Astrocyte (in vitro differentiated cells and primary cell): ENCODE data around the gene GPBAR1. TPM values are rescaled to one million over a fixed set of nuclear protein-coding genes. Genes with fewer than 3 reads are reported as not detected.

Source experiments
- DNase-seq: peaks from one replicate; pipeline ENCODE4 v3.0.0-alpha.2; 2010; ENCODE audit warnings: low read depth
- FAIRE-seq: peaks from 2 replicates; lab custom pipeline; 2011; peaks lifted over from hg19 to GRCh38; lab: Jason Lieb, UNC
- H2AFZ ChIP-seq: 2 replicates; pipeline ENCODE4 v1.6.0; 2012; ENCODE audit warnings: low read depth, low read length, inconsistent platforms
- H3K27ac ChIP-seq: 2 replicates; pipeline ENCODE4 v1.5.1; 2011; ENCODE audit warnings: low read depth, low read length, inconsistent platforms
- H3K27me3 ChIP-seq: 2 replicates; pipeline ENCODE4 v1.6.0; 2011; ENCODE audit warnings: low read length, inconsistent platforms; ENCODE audit not compliant: insufficient read depth
- H3K36me3 ChIP-seq: 2 replicates; pipeline ENCODE4 v1.5.1; 2011; ENCODE audit warnings: low read length, inconsistent platforms; ENCODE audit not compliant: insufficient read depth
- H3K4me1 ChIP-seq: 2 replicates; pipeline ENCODE4 v1.5.1; 2011; ENCODE audit warnings: low read length, inconsistent platforms; ENCODE audit not compliant: insufficient read depth
- H3K4me2 ChIP-seq: 2 replicates; pipeline ENCODE4 v1.6.0; 2012; ENCODE audit warnings: low read length, inconsistent platforms
- H3K4me3 ChIP-seq: 2 replicates; pipeline ENCODE4 v1.5.1; 2011; ENCODE audit warnings: low read depth, mild to moderate bottlenecking, low read length, inconsistent platforms; ENCODE audit not compliant: insufficient read depth
- H3K79me2 ChIP-seq: 2 replicates; pipeline ENCODE4 v1.6.0; 2012; ENCODE audit warnings: mild to moderate bottlenecking, low read length, inconsistent platforms; ENCODE audit not compliant: insufficient read depth
- H3K9ac ChIP-seq: 2 replicates; pipeline ENCODE4 v1.6.0; 2012; ENCODE audit warnings: mild to moderate bottlenecking, low read length, inconsistent platforms
- H3K9me3 ChIP-seq: 2 replicates; pipeline ENCODE4 v1.5.1; 2012; ENCODE audit warnings: low read depth, mild to moderate bottlenecking, low read length, inconsistent platforms; ENCODE audit not compliant: insufficient read depth
- H4K20me1 ChIP-seq: 2 replicates; pipeline ENCODE4 v1.6.0; 2012; ENCODE audit warnings: low read length, inconsistent platforms; ENCODE audit not compliant: insufficient read depth
- H3K27ac Mint-ChIP-seq: one replicate; pipeline ENCODE4 v1.8.0; 2021; ENCODE audit warnings: mild to moderate bottlenecking, mixed read lengths; ENCODE audit not compliant: unreplicated experiment
- H3K27me3 Mint-ChIP-seq: one replicate; pipeline ENCODE4 v1.8.0; 2021; ENCODE audit warnings: low read depth, mixed read lengths; ENCODE audit not compliant: unreplicated experiment
- H3K36me3 Mint-ChIP-seq: one replicate; pipeline ENCODE4 v1.8.0; 2021; ENCODE audit warnings: low read depth, mixed read lengths; ENCODE audit not compliant: unreplicated experiment
- H3K4me1 Mint-ChIP-seq: one replicate; pipeline ENCODE4 v1.8.0; 2021; ENCODE audit warnings: low read depth, mixed read lengths; ENCODE audit not compliant: unreplicated experiment
- H3K4me3 Mint-ChIP-seq: one replicate; pipeline ENCODE4 v1.8.0; 2021; ENCODE audit warnings: mild to moderate bottlenecking, moderate library complexity, mixed read lengths; ENCODE audit not compliant: unreplicated experiment
- H3K9me3 Mint-ChIP-seq: one replicate; pipeline ENCODE4 v1.8.0; 2021; ENCODE audit warnings: mild to moderate bottlenecking, mixed read lengths; ENCODE audit not compliant: unreplicated experiment
- EZH2 ChIP-seq: IDR thresholded peaks from 2 replicates; pipeline ENCODE4 v1.6.1; 2012; ENCODE audit warnings: mild to moderate bottlenecking, low read length, inconsistent platforms; ENCODE audit not compliant: insufficient read depth
- total RNA-seq: library from RNA; stranded (reverse); gene quantifications from 2 replicates; pipeline ENCODE4 v1.2.1, GENCODE V29; 2021
- TF ChIP-seq, protein P1 (sequence below): IDR thresholded peaks from 2 replicates; pipeline ENCODE4 v1.5.1; 2011; ENCODE audit warnings: low read depth, mild to moderate bottlenecking, inconsistent platforms, low read length, moderate library complexity; ENCODE audit not compliant: insufficient read depth

Gene GPBAR1
- total RNA-seq, 1 donor from 2014 or later: 0.70 TPM

DNA sequence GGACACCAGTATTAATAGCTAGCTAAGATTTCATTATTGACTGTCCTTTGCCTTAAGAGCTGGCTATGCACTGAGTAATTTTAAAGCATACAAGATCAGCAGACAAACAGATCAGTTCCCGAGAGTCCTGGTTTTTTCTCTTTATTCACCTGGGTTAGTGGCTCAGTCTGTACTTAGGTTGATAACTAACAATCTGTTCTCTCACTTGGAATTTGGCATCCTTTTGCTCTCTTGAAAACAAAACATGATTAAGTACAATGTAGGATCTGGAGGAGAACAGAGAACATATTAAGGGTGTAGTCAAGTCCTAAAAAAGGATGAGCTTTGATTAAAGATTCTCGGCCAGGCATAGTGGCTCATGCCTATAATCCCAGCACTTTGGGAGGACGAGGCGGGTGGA is 27.3 kb upstream of the GPBAR1 start:
- Histone ChIP-seq H3K36me3 (peaks cover 77% of the 10 kb centered on the region), H3K4me2 (no peak overlapping the region), H3K9me3 (no peaks in the 10 kb centered on the region), H2AFZ (no peak overlapping the region), H3K27ac (no peak overlapping the region), H3K9ac (no peak overlapping the region), H3K4me1 (peaks cover 28% of the 10 kb centered on the region), H3K4me3 (no peak overlapping the region), H4K20me1 (peaks cover 30% of the 10 kb centered on the region), H3K27me3 (no peaks in the 10 kb centered on the region), H3K79me2 (peaks cover 50% of the 10 kb centered on the region)
- Mint-ChIP-seq H3K9me3 (no peaks in the 10 kb centered on the region), H3K36me3 (peaks cover 36% of the 10 kb centered on the region), H3K27me3 (no peaks in the 10 kb centered on the region), H3K4me3 (no peak overlapping the region), H3K27ac (no peak overlapping the region), H3K4me1 (peaks cover 34% of the 10 kb centered on the region)
- FAIRE-seq: no peak
- no peak for DNase-seq
- no peak for TF ChIP-seq EZH2
- TF ChIP-seq, protein P1, sequence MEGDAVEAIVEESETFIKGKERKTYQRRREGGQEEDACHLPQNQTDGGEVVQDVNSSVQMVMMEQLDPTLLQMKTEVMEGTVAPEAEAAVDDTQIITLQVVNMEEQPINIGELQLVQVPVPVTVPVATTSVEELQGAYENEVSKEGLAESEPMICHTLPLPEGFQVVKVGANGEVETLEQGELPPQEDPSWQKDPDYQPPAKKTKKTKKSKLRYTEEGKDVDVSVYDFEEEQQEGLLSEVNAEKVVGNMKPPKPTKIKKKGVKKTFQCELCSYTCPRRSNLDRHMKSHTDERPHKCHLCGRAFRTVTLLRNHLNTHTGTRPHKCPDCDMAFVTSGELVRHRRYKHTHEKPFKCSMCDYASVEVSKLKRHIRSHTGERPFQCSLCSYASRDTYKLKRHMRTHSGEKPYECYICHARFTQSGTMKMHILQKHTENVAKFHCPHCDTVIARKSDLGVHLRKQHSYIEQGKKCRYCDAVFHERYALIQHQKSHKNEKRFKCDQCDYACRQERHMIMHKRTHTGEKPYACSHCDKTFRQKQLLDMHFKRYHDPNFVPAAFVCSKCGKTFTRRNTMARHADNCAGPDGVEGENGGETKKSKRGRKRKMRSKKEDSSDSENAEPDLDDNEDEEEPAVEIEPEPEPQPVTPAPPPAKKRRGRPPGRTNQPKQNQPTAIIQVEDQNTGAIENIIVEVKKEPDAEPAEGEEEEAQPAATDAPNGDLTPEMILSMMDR: no peak

- peaks cover 83% of the 10 kb centered on the region for H3K36me3 ChIP-seq
- Mint-ChIP-seq H3K36me3 (peaks cover 40% of the 10 kb centered on the region), H3K4me3 (no peak overlapping the region), H3K4me1 (peaks cover 27% of the 10 kb centered on the region), H3K9me3 (no peaks in the 10 kb centered on the region), H3K27me3 (no peaks in the 10 kb centered on the region), H3K27ac (no peak overlapping the region)
- H2AFZ ChIP-seq: no peak overlapping the region
- no peak overlapping the region for H3K9ac ChIP-seq
- peaks cover 20% of the 10 kb centered on the region for H3K4me1 ChIP-seq
- H3K9me3 ChIP-seq: no peaks in the 10 kb centered on the region
- no peak for DNase-seq
- H3K4me2 ChIP-seq: no peak overlapping the region
- TF ChIP-seq, protein P1: no peak
- TF ChIP-seq EZH2: no peak
- peaks cover 39% of the 10 kb centered on the region for H4K20me1 ChIP-seq
- FAIRE-seq: no peak
- H3K27ac ChIP-seq: no peak overlapping the region
- H3K4me3 ChIP-seq: no peak overlapping the region
- H3K27me3 ChIP-seq: no peaks in the 10 kb centered on the region
- peaks cover 57% of the 10 kb centered on the region for H3K79me2 ChIP-seq
These were observed 26.3 kb upstream of the GPBAR1 start for GRCh38 chr2:218234521-218234920.

- H3K36me3 ChIP-seq: peaks cover 83% of the 10 kb centered on the region
- H3K27me3 ChIP-seq: no peaks in the 10 kb centered on the region
- TF ChIP-seq, protein P1: no peak
- no peak for TF ChIP-seq EZH2
- Mint-ChIP-seq H3K27me3 (no peaks in the 10 kb centered on the region), H3K4me1 (peaks cover 27% of the 10 kb centered on the region), H3K4me3 (no peak overlapping the region), H3K36me3 (peaks cover 40% of the 10 kb centered on the region), H3K27ac (no peak overlapping the region), H3K9me3 (no peaks in the 10 kb centered on the region)
- H3K4me3 ChIP-seq: no peak overlapping the region
- FAIRE-seq: no peak
- no peak for DNase-seq
- peaks cover 39% of the 10 kb centered on the region for H4K20me1 ChIP-seq
- H3K79me2 ChIP-seq: peaks cover 57% of the 10 kb centered on the region
- H3K27ac ChIP-seq: no peak overlapping the region
- no peak overlapping the region for H3K9ac ChIP-seq
- no peaks in the 10 kb centered on the region for H3K9me3 ChIP-seq
- H2AFZ ChIP-seq: no peak overlapping the region
- peaks cover 15% of the 10 kb centered on the region for H3K4me1 ChIP-seq
- H3K4me2 ChIP-seq: no peak overlapping the region
These were observed 25.8 kb upstream of the GPBAR1 start for GRCh38 chr2:218235017-218235416.
